ENCODE data around the gene TMEM167B.

GRCh38 chr1:109138358-109138757 lies 47.8 kb downstream of the TMEM167B start:
- TF ChIP-seq EZH2 (IDR thresholded peaks at IDR 0.05; ENCODE audit: borderline replicate concordance, insufficient read depth, low read depth, low read length, poor library complexity, severe bottlenecking) (no peak), CTCF (IDR thresholded peaks at IDR 0.05) (no peak)
